Skin epidermis (tissue), 12 donors: Measurements from ENCODE around the gene BACE2.
A peak's percentile ranks its signal among the peaks of the same experiment; 100 is the strongest.

Source experiments
- H3K27ac ChIP-seq, 21 experiments: fragments of 200-600 bp; sonication (generic) in 11 of 21; one replicate each; pipeline ENCODE4 v1.5.0; 2020; ENCODE audit warnings: mild to moderate bottlenecking in 3 of 21, inconsistent platforms in 2 of 21, moderate library complexity in 2 of 21
- H3K4me3 ChIP-seq, 7 experiments: fragments of 200-600 bp; sonication (generic) in 2 of 7; one replicate each; pipeline ENCODE4 v1.5.0; 2020; ENCODE audit warnings: inconsistent platforms in 2 of 7, mild to moderate bottlenecking in 2 of 7, moderate library complexity in 1 of 7

BACE2 gene

DNA sequence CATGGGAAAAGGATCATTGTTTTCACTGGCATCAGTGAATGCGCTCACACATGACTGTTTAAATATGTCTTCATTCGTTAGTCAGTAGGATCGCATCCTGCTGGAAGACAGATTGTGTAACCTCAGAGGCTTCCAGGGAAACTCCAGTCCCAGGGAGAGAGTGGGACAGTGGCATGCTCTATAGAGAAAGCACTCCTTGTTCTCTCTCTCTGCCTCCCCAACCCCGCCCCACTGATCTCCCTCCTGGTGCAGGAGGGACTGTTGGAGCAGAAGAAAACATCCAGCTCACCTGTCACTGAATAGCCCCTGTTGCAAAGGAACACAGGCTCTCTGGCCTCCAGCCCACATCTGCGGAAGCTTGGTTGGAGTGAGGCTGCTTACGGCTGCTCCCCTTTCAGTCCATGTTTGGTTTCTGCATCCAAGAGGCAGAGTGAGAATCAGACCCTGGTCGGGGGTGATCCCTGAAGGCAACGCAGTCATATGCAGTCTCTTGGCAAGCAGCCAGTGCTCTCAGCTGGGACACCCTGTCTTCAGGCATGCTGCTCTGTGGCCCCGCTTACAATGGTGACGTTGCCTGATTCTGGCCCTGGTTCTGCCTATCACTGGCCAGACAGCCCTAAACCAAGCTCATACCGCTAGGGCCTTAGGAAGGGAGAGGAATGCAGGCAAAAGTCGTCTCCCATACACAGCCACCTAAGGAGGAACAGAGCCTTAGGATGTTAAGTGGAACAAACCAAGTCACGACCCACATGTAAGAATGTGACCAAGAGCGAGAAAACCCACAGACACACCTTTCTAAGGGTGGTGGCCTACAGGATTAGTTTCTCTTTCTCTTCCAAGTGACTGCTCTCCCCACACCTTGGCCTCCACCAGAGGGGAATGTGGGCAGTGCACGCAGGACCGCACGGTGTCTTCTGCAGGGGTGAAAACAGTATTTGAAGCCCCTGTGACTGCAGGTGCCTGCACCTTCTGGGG is 39.7 kb downstream of the BACE2 start:
- no peak overlapping the region for H3K4me3 ChIP-seq

DNA sequence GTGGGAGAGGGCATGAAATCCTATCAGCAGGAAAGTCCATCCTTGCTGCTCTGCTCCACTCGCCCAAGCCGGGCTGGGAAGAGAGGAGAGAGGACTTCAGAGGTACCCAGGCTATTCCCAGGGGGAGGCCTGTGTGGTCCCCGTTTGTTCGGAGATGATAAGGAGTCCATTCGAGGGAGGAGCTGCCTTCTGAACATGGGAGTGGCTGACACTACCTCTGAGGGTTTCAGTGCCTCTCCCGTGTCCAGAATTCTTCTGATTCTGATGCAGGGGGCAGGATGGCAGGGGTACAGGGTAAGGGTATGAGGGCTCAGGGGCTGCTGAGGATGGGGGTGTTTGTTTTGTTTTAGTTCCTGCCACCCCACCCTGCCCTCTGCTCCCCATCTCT is 40.4 kb downstream of the BACE2 start:
- Histone ChIP-seq H3K27ac (peak overlapping the region in 1 of 21 experiments; percentile 55), H3K4me3 (no peak overlapping the region)

More for the DNA sequence above, 39.7 kb downstream of the BACE2 start:
- peak overlapping the region in 9 of 21 experiments; percentile 12 to 65 (median 41) for H3K27ac ChIP-seq

DNA sequence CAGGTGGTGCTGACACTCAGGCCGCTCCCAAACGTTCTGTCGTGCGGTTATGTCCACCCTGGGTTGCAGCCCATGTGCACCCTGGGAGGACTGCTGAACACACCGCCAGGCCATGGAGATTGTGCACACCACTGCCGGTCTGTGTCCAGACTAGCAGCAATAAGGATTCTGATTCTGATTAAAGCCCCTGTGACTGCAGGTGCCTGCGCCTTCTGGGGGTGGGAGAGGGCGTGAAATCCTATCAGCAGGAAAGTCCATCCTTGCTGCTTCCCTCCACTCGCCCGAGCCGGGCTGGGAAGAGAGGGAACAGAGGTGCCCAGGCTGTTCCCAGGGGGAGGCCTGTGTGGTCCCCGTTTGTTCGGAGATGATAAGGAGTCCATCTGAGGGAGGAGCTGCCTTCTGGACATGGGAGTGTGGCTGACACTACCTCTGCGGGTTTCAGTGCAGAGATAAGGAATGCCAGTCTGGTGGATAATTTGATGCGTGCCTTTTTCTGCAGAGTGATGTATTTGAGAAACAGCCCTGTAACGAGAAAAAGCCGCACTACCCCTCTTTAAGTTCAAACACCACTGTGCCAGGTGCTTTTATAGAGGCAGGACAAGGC is 41.2 kb downstream of the BACE2 start:
- no peak overlapping the region for H3K27ac ChIP-seq
- H3K4me3 ChIP-seq: no peak overlapping the region

DNA sequence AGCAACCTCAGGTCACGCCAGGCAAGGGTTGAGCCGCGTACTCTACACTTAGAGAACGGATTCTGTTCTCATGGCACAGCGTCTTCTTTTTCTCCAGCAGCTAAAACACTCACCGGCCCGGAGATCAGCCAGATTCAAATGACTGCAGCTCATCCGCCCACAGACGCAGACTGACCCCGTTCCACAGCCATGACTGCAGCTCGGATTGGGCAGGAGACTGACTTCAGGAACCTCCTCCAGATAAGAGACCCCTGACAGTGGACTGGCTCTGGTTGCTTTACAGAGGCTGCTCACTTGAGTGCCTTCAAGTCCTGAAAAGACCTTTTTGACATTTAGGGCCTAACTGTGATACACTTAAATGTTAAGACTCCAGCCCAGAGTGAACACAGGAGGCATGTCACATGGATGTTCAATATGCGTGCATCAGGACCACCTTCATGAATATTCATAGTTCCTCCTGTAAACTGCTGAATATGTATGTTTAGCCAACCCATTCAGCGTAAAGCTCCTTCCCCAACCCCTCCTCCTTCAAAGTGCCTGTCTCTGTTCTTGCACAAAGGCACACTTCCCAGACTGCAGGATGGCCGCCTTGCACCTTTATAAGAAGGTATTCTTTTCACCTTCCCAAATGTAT is 42.6 kb downstream of the BACE2 start:
- Histone ChIP-seq H3K27ac (no peak overlapping the region), H3K4me3 (no peak overlapping the region)

DNA sequence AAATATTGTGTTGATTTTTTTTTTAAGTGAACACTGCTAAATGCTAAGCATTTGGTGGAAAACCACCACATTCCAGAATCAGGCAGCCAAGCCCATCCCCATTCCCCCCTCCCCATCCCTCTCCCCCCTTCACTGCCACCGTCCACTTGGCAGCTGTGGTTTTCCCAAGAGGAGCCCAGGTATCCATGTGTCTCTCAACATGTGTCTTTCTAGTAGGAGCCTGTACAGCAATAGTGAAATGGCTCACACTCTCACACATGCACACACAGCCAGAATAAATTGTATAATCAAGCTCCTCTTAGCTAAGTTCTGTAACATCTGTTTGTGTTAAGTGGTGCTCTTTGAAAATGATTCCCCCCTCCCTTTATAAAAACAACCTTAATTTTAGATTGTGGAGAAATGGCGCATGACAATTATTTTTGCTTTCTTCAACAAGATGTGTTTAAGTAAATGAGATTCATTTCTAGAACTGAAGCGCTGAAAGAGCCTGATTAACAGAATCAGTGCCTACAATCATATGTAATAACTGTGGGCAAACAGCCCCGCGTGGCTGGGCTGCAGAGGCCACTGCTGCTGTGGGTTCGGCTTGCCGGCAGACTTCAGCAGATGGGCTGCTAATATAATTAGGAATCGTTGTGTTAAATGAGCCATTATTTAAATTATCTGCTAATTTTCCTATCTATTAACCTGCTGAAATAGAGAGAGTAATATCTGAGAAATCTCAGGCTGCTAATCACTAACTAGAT is 43.3 kb downstream of the BACE2 start:
- Histone ChIP-seq H3K27ac (no peak overlapping the region), H3K4me3 (no peak overlapping the region)

DNA sequence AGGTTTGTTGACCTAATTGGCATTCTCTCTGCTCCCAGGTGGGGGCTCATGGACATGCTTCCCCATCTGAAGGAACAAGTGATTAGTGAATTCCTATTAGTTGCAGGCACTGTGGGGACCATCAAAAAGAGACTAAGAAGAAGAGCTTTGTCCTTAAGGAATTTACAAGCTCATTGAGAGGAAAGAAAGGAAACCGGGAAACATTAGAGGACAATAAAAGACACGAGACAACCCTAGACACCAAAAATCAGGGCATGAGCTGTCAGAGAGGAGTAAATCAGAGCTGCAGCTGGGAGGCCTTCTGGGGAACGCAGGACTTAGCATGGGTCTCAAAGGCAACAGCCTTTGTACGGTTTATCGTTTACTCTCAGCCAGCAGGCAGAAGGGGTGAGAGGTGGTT is 45.1 kb downstream of the BACE2 start:
- no peak overlapping the region for H3K27ac ChIP-seq
- H3K4me3 ChIP-seq: no peak overlapping the region

DNA sequence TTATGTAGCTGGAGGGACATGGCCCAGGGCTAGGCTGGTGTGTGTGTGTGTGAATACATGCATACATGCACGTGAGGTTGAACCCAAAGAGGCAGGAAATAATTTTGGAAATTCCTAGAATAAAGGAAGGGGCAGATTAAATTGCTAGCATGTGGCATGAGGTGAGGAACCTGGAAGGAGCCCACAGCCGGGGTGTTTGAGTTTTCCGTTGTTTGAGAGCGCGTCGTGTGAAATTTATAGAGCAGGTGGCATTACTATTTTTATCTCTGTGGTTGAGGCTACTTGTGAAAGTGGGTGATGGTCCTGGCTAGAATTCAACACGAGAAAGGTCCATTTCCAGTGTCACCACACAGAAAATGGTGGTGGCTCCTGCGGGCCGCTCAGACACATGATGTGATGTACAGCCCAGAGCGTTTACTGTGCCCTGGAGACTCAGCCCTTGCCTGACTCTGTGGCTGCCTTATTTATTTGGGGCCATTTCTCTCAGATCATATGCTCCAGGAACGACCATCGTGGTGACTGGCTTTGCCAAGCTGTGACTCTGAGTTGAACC is 48.0 kb downstream of the BACE2 start:
- no peak overlapping the region for H3K27ac ChIP-seq
- H3K4me3 ChIP-seq: no peak overlapping the region

DNA sequence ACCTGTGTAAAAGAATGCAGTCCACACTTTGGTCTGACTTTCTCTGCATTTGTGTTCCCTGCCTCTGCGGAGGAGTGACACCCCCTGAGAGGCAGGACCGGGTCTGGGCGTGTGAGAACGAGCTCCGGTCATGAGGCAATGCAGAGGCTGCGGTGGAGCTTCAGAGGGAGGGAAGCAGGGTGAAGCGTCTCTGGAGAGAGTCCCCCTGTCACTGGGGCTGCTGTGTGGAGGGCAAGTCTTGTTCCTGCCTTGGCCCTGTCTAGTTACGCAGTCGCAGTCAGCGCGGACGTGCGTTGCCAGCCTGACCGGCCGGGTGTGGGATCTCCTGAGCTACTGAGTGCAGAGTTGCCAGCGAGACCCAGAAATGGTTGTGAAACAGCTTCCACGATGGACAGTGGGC is 48.5 kb downstream of the BACE2 start:
- Histone ChIP-seq H3K27ac (peak overlapping the region in 2 of 21 experiments; percentile 6 to 30), H3K4me3 (no peak overlapping the region)

DNA sequence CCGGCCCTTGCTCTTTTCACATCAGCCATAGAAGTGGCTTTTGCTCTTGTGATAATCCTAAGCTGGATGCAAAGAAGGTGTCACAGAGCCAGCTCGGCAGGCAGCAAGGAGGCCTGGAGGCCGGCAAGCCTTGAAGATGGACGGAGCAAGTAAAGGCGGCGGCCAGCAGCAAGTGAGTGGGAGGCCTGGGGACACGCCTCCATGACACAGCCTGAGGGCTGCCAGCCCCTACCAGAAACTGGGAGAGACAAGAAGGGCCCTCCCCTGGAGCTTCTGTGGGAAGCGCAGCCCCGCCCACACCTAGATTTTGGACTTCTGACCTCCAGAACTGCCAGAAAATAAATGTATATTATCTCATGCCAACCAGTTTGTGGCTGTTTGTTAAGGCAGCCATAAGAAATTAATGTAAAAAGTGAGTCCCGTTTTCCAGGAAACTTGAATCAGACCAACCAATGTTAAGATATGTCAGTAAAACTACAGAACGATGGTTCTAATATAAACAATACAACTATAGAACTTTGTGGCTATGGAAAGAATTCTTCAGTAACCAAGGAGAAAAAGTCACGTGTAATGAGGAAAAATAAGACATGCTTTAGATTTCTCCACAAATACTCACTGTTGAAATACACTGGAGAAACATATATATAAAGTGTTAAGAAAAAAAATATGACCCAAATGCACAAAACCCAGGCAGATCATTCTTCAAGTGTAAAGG is 49.9 kb downstream of the BACE2 start:
- no peak overlapping the region for H3K4me3 ChIP-seq
- peak overlapping the region in 2 of 21 experiments; percentile 33 to 46 for H3K27ac ChIP-seq

DNA sequence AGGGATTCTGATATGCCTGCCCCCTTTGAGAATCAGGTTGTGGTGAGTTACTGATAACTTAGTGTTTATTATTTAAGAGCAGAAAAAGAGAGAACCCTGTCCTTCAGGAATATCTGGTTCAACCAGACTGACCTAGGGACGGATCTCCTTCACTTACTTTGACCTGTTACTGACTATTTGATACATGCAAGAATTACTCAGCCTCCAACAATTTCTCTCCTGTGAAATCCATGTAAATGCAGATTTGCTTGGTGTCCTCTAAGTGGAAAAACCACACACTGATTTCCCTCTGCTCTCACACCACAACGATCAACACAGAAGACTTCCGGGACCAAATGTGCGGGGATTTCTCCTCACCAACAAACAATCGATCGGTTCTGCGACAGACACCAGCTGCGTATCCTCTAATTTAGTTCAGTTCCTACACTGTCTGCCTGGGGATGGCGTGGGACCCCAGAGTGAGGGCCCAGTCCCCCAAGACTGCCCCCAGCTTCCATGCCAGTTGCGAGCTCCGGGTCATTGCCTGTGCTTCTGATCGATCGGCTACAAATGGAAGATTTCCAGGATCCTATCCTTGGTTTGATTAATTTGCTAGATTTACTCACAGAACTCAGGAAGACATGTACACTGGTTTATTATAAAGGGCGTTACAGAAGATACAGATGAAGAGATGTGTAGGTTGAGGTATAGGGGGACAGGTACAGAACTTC is 51.7 kb downstream of the BACE2 start:
- Histone ChIP-seq H3K27ac (peak overlapping the region in 1 of 21 experiments; percentile 8), H3K4me3 (no peak overlapping the region)

DNA sequence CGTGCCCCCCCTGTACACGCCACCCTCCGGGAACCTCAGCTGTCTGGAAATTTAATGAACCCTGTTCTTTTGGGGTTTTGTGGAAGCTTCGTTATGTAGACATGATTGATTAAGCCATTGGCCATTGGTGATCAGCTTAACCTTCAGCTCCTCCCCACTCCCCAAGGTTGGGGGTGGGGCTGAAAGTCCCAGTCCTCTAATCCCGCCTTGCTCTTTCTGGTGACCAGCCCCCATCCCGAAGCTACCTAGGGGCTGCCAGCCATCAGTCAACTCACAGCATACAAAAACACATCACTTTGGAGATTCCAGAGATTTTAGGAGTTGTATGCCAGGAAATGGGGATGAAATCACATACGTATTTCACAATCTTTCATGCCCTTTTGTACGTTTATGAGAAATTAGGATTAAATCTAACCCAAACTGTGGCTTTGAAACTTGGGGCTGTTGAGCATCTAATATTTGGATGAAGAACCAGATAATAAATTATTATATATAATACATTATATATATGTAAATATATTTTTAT is 52.3 kb downstream of the BACE2 start:
- Histone ChIP-seq H3K27ac (no peak overlapping the region), H3K4me3 (no peak overlapping the region)

DNA sequence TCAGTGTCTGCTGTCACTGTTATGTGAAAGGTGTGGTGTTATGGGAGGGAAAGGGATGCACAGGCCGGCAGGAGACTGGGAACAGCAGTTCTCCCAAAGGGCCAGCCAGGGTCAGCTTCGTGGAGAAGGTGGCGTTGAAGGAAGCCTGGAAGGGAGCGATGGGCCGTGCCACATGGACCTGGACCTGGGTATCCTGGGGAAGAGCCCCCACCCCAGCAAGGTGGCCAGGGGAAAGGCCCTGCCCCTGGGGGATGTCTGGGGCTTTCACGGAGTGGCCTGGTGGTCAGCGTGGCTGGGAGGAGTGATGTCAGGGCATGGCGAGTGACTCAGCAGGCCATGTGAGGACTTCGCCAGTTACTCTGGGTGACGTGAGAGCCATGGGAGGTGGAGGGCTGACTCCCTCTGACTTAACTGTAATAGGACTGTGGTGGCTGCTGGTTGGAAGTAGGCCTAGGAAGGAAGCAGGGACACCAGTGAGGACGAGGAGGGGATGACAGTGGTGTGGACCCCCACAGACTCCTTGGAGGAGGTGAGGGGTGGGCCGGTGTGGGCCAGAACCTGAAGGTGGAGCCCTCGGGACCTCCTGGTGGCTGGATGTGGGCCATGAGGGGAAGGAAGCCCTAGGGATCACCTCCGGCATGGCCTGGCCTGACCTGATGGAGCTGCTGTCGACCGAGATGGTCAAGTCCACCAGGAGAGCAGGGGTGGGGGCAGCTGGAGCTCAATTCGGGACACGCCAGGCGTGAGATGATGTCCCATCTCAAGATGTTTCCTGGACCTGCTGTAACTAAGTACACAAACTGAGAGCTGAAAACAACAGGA is 54.5 kb downstream of the BACE2 start:
- H3K4me3 ChIP-seq: no peak overlapping the region

DNA sequence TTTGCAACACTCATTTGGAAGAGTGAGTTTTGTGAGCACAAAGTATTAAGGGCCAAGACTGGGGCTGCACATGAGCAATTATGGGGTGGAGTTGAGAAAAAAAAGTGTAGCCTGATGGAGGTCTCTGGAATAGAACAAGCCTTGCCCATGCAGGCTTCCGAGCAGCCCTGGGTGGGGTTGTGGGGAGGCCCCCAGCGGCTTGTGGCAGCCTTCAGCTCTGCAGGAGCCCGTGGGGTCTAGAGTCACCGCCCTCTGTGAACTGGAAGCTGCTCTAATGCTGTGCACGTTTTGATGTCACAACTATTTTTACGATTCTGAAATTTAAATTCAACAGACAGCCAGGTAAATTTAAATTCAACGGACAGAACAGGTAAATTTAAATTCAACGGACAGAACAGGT is 58.9 kb downstream of the BACE2 start:
- Histone ChIP-seq H3K4me3 (no peak overlapping the region), H3K27ac (no peak overlapping the region)

More for the DNA sequence above, 54.5 kb downstream of the BACE2 start:
- H3K27ac ChIP-seq: no peak overlapping the region

DNA sequence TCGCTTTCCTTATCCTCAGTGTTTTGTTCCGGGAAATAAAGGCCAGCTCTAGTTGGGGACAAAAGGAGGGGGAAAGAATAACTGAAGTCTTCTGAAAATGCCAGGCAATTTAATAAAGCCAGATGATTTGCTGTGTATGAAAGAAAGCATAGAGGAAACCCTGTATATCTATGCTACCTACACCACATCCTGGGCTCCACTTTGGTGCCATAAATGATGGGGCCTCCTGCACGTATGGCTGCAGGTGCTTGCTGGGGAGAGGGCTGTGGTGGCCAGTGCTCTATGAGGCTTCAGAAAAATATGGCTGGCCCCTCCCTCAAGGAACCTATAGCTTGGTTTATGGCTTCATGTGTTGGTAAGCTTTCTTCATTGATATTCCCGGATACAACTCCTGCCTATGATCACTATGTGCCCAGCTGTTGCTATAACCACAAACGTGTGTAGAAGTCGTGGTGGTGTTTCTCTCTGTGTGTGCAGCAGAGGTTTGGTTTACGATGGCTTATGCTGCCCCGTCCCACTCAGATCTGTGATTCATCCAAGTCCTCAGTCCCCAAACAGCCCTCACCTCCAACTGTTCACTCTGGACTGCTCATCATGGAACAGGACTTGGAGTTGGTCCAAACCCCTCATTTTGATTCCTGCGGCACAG is 59.5 kb downstream of the BACE2 start:
- Histone ChIP-seq H3K27ac (no peak overlapping the region), H3K4me3 (no peak overlapping the region)

DNA sequence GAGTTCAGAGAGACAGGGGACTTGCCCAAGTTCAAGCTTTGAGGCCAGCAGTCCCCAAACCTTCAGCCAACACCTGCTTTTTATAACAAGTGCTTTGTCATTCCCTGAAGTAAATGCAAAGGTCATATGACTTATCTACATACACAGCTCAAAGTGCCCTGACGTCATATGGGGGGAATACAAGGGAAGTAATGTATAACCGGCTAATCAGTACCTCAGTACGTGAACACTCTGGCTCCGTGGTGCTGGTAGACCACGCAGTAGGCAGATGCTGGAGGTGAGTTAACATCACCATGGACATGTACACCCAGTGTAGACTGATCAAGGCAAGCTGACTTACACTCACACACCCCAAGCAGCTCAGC is 60.0 kb downstream of the BACE2 start:
- H3K4me3 ChIP-seq: no peak overlapping the region
- no peak overlapping the region for H3K27ac ChIP-seq

DNA sequence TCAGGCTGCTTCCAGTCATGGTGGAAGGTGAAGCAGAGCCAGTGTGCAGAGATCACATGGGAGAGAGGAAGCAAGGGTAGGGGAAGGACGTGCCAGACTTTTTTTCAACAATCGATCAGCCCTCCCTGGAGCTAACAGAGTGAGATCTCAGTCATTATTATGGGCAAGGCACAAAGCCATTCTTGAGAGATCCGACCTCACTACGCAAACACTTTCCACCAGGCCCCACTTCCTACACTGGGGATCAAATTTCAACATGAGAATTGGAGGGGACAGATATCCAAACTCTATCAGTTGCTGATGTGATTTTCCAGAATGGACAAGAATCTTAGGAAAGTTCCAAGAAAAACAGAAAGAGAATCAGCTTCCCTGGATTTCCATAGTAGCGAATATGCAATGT is 60.5 kb downstream of the BACE2 start:
- Histone ChIP-seq H3K4me3 (no peak overlapping the region), H3K27ac (no peak overlapping the region)

DNA sequence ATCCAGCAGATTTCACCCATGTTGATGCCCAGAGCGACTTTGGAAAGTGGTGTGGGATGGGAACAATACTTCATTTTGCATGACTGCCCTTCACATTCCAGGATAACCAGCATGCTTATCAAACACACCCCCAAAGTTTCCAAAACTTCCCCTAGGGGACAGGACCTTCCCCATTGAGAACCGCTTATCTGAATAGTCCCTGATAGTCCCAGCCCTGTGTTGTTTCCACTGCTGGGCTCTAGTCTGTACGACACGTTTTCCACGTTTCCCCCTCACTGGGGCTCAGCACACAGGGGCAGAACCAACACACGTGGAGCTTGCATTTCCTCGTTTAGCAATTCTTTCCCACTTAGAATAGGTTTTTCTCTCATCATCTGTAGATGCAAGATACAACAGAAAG is 61.0 kb downstream of the BACE2 start:
- H3K27ac ChIP-seq: no peak overlapping the region
- no peak overlapping the region for H3K4me3 ChIP-seq
